Measurements from ENCODE around the gene CGRRF1. TPM values are rescaled to one million over a fixed set of nuclear protein-coding genes. Genes with fewer than 3 reads are reported as not detected.

The CGRRF1 gene
- total RNA-seq, 1 experiment from 2014 or later = 11.2 TPM

DNA sequence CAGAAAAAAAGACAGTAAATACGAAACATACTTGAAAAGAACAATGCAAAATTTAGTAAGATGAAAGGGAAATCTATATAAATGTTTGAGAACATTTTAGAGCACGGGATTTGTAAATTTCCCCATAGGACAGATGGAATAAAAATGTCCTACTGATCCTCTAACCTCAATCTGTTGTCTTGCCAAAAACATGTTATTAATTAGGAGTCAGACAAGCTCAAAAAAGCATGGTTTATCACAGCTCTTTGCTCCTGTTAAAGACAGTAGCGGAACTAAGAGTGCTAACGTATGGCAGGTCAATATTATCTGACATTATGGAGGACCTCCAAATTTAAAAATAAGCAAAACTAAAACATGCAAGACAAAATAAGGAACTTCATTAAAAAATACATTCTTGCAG is 33.8 kb upstream of the CGRRF1 start:
- no peak for DNase-seq (ENCODE audit: low spot score)
- TF ChIP-seq, protein P1, sequence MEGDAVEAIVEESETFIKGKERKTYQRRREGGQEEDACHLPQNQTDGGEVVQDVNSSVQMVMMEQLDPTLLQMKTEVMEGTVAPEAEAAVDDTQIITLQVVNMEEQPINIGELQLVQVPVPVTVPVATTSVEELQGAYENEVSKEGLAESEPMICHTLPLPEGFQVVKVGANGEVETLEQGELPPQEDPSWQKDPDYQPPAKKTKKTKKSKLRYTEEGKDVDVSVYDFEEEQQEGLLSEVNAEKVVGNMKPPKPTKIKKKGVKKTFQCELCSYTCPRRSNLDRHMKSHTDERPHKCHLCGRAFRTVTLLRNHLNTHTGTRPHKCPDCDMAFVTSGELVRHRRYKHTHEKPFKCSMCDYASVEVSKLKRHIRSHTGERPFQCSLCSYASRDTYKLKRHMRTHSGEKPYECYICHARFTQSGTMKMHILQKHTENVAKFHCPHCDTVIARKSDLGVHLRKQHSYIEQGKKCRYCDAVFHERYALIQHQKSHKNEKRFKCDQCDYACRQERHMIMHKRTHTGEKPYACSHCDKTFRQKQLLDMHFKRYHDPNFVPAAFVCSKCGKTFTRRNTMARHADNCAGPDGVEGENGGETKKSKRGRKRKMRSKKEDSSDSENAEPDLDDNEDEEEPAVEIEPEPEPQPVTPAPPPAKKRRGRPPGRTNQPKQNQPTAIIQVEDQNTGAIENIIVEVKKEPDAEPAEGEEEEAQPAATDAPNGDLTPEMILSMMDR (conservative IDR thresholded peaks at IDR 0.05; ENCODE audit: low read depth, low read length) = no peak
- peaks cover 33% of the 10 kb centered on the region for H3K36me3 ChIP-seq (ENCODE audit: insufficient read depth, low read length, poor library complexity, severe bottlenecking)
- H3K4me1 ChIP-seq (ENCODE audit: insufficient read depth, low read length, poor library complexity, severe bottlenecking) = peaks cover 41% of the 10 kb centered on the region
- intact Hi-C loops (cut with micrococcal nuclease; ENCODE audit: unreplicated experiment) = no loop called here
- H3K9me3 ChIP-seq (ENCODE audit: low read depth, low read length, poor library complexity, severe bottlenecking) = no peaks in the 10 kb centered on the region
- no peaks in the 10 kb centered on the region for H3K27me3 ChIP-seq (replicated peaks; ENCODE audit: insufficient read depth, low read depth, low read length, poor library complexity)
- H3K4me3 ChIP-seq (ENCODE audit: low read depth, low read length, poor library complexity, severe bottlenecking) = no peak overlapping the region
- no TSS peak for BruUV-seq (replicated peaks)
- POLR2A ChIA-PET (ENCODE audit: low non-redundant PET) = no interaction called here
- CTCF ChIA-PET = no interaction called here
- no peak overlapping the region for H3K27ac ChIP-seq (ENCODE audit: low read depth, low read length, poor library complexity, severe bottlenecking)

DNA sequence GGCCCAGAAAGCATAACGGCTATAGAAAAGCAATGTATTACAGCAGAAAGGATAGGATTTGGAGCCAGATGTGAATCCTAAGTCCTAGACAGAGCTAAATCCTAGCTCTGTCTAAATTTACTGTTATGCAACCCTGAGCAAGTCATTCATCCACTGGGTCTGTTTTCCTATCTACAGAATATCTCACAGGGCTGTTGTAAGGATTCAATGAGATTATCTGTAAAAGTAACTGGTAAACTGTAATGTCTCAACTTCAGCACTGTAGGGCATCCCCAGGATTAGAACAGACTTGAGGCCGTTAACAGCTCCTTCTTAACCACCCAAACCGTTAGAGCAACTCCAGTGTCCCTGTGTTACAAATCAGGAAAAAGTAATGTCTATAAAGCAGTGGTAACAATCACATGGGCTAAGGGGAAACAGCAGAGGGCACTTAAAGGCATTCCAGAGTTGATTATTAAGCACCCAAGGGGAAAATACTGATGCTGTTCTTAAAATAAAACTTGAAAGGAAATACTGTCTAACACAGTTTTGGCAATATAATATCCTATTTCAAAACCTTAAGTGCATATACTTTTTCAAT is 31.0 kb upstream of the CGRRF1 start:
- no peaks in the 10 kb centered on the region for H3K9me3 ChIP-seq (ENCODE audit: low read depth, low read length, poor library complexity, severe bottlenecking)
- H3K36me3 ChIP-seq (ENCODE audit: insufficient read depth, low read length, poor library complexity, severe bottlenecking) = peaks cover 52% of the 10 kb centered on the region
- peaks cover 43% of the 10 kb centered on the region for H3K4me1 ChIP-seq (ENCODE audit: insufficient read depth, low read length, poor library complexity, severe bottlenecking)
- CTCF ChIA-PET = no interaction called here
- no TSS peak for BruUV-seq (replicated peaks)
- no peaks in the 10 kb centered on the region for H3K27me3 ChIP-seq (replicated peaks; ENCODE audit: insufficient read depth, low read depth, low read length, poor library complexity)
- POLR2A ChIA-PET (ENCODE audit: low non-redundant PET) = no interaction called here
- no peak for DNase-seq (ENCODE audit: low spot score)
- intact Hi-C loops (cut with micrococcal nuclease; ENCODE audit: unreplicated experiment) = no loop called here
- TF ChIP-seq, protein P1 (conservative IDR thresholded peaks at IDR 0.05; ENCODE audit: low read depth, low read length) = no peak
- TF ChIP-seq EZH2 (IDR thresholded peaks at IDR 0.05; ENCODE audit: borderline replicate concordance, low read depth, low read length, poor library complexity, severe bottlenecking) = no peak
- H3K27ac ChIP-seq (ENCODE audit: low read depth, low read length, poor library complexity, severe bottlenecking) = no peak overlapping the region
- H3K4me3 ChIP-seq (ENCODE audit: low read depth, low read length, poor library complexity, severe bottlenecking) = no peak overlapping the region

DNA sequence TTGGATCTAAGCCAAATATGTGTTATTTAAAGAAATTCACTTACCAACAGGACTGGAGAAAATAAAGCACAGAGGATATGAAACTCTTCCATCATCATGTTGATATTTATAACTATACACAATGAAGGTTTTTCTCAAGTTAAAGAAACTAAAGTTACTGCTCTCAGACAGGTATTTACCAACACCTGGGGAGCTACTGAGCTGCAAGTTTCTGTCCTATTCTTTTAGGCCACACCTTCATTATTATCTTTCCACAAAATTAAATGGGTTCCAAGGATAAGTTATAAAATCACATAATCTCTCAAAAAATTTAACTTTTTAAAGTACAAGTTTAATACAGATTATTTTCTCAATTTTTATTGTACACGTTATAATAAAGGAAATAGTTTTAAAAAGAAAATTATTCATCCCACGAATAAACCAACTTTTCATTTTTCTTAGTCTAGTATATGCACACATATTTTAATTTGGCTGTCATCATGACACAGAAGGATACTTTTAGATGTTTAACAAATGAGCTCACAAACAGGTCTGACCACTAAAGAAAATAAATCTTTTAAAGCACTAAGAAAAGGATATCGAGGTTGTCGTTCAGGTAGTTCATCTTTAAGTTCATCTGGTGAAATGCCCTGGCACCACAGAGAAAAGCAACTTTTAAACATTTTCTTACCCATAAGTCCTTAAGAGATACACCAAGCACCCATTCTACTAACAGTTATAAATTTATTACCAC is 28.7 kb upstream of the CGRRF1 start:
- DNase-seq (ENCODE audit: low spot score) = no peak
- Histone ChIP-seq H3K4me3 (ENCODE audit: low read depth, low read length, poor library complexity, severe bottlenecking) (no peak overlapping the region), H3K36me3 (ENCODE audit: insufficient read depth, low read length, poor library complexity, severe bottlenecking) (peaks cover 53% of the 10 kb centered on the region), H3K27ac (ENCODE audit: low read depth, low read length, poor library complexity, severe bottlenecking) (no peak overlapping the region), H3K9me3 (ENCODE audit: low read depth, low read length, poor library complexity, severe bottlenecking) (no peaks in the 10 kb centered on the region), H3K27me3 (replicated peaks; ENCODE audit: insufficient read depth, low read depth, low read length, poor library complexity) (no peaks in the 10 kb centered on the region), H3K4me1 (ENCODE audit: insufficient read depth, low read length, poor library complexity, severe bottlenecking) (peaks cover 32% of the 10 kb centered on the region)
- TF ChIP-seq, protein P1 (conservative IDR thresholded peaks at IDR 0.05; ENCODE audit: low read depth, low read length) = no peak
- no peak for TF ChIP-seq EZH2 (IDR thresholded peaks at IDR 0.05; ENCODE audit: borderline replicate concordance, low read depth, low read length, poor library complexity, severe bottlenecking)
- ChIA-PET CTCF (no interaction called here), POLR2A (ENCODE audit: low non-redundant PET) (no interaction called here)
- BruUV-seq (replicated peaks) = no TSS peak
- intact Hi-C loops (cut with micrococcal nuclease; ENCODE audit: unreplicated experiment) = no loop called here

Measured in A673 (cell line).